Measurements from ENCODE around the gene CENPX.
A peak's percentile ranks its signal among the peaks of the same experiment; 100 is the strongest.

Gene CENPX

GRCh38 chr17:82022310-82022980 lies at the start of gene CENPX:
Gene CENPX, minus strand, starts transcription at chr17:82022878. Its CDS starts 17 bp downstream, at chr17:82022861.
- H3K36me3 ChIP-seq (ENCODE audit: control insufficient read depth, insufficient read depth, low read length) = peaks cover 17% of the 10 kb centered on the region
- H3K4me3 ChIP-seq (ENCODE audit: low read depth, low read length) = peak within 1 kb of the TSS; percentile 87
- H3K9ac ChIP-seq (ENCODE audit: low read depth, low read length) = peak within 1 kb of the TSS; percentile 70
- H3K9me3 ChIP-seq (ENCODE audit: control insufficient read depth, insufficient read depth, low read length) = no peaks in the 10 kb centered on the region
- H3K4me1 ChIP-seq (ENCODE audit: control insufficient read depth, insufficient read depth, low read length) = no peaks in the 10 kb centered on the region
- H3K27me3 ChIP-seq (ENCODE audit: control insufficient read depth, insufficient read depth, low read length) = no peaks in the 10 kb centered on the region

GRCh38 chr17:82070611-82071010 lies 47.9 kb upstream of the CENPX start:
- Histone ChIP-seq H3K4me1 (ENCODE audit: control insufficient read depth, insufficient read depth, low read length) (no peaks in the 10 kb centered on the region), H3K4me3 (ENCODE audit: low read depth, low read length) (no peak overlapping the region), H3K36me3 (ENCODE audit: control insufficient read depth, insufficient read depth, low read length) (no peaks in the 10 kb centered on the region), H3K9ac (ENCODE audit: low read depth, low read length) (no peak overlapping the region), H3K9me3 (ENCODE audit: control insufficient read depth, insufficient read depth, low read length) (no peaks in the 10 kb centered on the region), H3K27me3 (ENCODE audit: control insufficient read depth, insufficient read depth, low read length) (no peaks in the 10 kb centered on the region)

- H3K9me3 ChIP-seq (ENCODE audit: control insufficient read depth, insufficient read depth, low read length) = no peaks in the 10 kb centered on the region
- peak within 1 kb of the TSS; percentile 76 for H3K9ac ChIP-seq (ENCODE audit: low read depth, low read length)
- peaks cover 28% of the 10 kb centered on the region for H3K36me3 ChIP-seq (ENCODE audit: control insufficient read depth, insufficient read depth, low read length)
- peaks cover 2% of the 10 kb centered on the region for H3K4me1 ChIP-seq (ENCODE audit: control insufficient read depth, insufficient read depth, low read length)
- no peaks in the 10 kb centered on the region for H3K27me3 ChIP-seq (ENCODE audit: control insufficient read depth, insufficient read depth, low read length)
- peak within 1 kb of the TSS; percentile 72 for H3K4me3 ChIP-seq (ENCODE audit: low read depth, low read length)
Measured at GRCh38 chr17:82065638-82066303, 43.1 kb upstream of the CENPX start, which contains the start of gene DUS1L. Gene DUS1L, minus strand, starts transcription at chr17:82065804. Its CDS starts 745 bp downstream, at chr17:82065059.

GRCh38 chr17:82065193-82065637 lies 42.5 kb upstream of the CENPX start:
- Histone ChIP-seq H3K4me3 (ENCODE audit: low read depth, low read length) (peak overlapping the region; percentile 72), H3K4me1 (ENCODE audit: control insufficient read depth, insufficient read depth, low read length) (peaks cover 2% of the 10 kb centered on the region), H3K9me3 (ENCODE audit: control insufficient read depth, insufficient read depth, low read length) (no peaks in the 10 kb centered on the region), H3K36me3 (ENCODE audit: control insufficient read depth, insufficient read depth, low read length) (peaks cover 33% of the 10 kb centered on the region), H3K9ac (ENCODE audit: low read depth, low read length) (peak overlapping the region; percentile 76), H3K27me3 (ENCODE audit: control insufficient read depth, insufficient read depth, low read length) (no peaks in the 10 kb centered on the region)

GRCh38 chr17:82064433-82065192 lies 41.9 kb upstream of the CENPX start:
- H3K4me1 ChIP-seq (ENCODE audit: control insufficient read depth, insufficient read depth, low read length) = peaks cover 2% of the 10 kb centered on the region
- peaks cover 39% of the 10 kb centered on the region for H3K36me3 ChIP-seq (ENCODE audit: control insufficient read depth, insufficient read depth, low read length)
- no peaks in the 10 kb centered on the region for H3K9me3 ChIP-seq (ENCODE audit: control insufficient read depth, insufficient read depth, low read length)
- peak overlapping the region; percentile 76 for H3K9ac ChIP-seq (ENCODE audit: low read depth, low read length)
- H3K4me3 ChIP-seq (ENCODE audit: low read depth, low read length) = peak overlapping the region; percentile 72
- no peaks in the 10 kb centered on the region for H3K27me3 ChIP-seq (ENCODE audit: control insufficient read depth, insufficient read depth, low read length)

- Histone ChIP-seq H3K36me3 (ENCODE audit: control insufficient read depth, insufficient read depth, low read length) (peaks cover 47% of the 10 kb centered on the region), H3K9ac (ENCODE audit: low read depth, low read length) (no peak overlapping the region), H3K4me3 (ENCODE audit: low read depth, low read length) (no peak overlapping the region), H3K9me3 (ENCODE audit: control insufficient read depth, insufficient read depth, low read length) (no peaks in the 10 kb centered on the region), H3K27me3 (ENCODE audit: control insufficient read depth, insufficient read depth, low read length) (no peaks in the 10 kb centered on the region), H3K4me1 (ENCODE audit: control insufficient read depth, insufficient read depth, low read length) (peaks cover 2% of the 10 kb centered on the region)
Measured at GRCh38 chr17:82063424-82064415, 41.0 kb upstream of the CENPX start.

GRCh38 chr17:82062984-82063368 lies 40.3 kb upstream of the CENPX start:
- Histone ChIP-seq H3K27me3 (ENCODE audit: control insufficient read depth, insufficient read depth, low read length) (no peaks in the 10 kb centered on the region), H3K36me3 (ENCODE audit: control insufficient read depth, insufficient read depth, low read length) (peaks cover 51% of the 10 kb centered on the region), H3K9ac (ENCODE audit: low read depth, low read length) (no peak overlapping the region)

GRCh38 chr17:82062076-82062983 lies 39.7 kb upstream of the CENPX start:
- Histone ChIP-seq H3K9me3 (ENCODE audit: control insufficient read depth, insufficient read depth, low read length) (no peaks in the 10 kb centered on the region), H3K27me3 (ENCODE audit: control insufficient read depth, insufficient read depth, low read length) (no peaks in the 10 kb centered on the region), H3K4me3 (ENCODE audit: low read depth, low read length) (no peak overlapping the region), H3K9ac (ENCODE audit: low read depth, low read length) (no peak overlapping the region), H3K4me1 (ENCODE audit: control insufficient read depth, insufficient read depth, low read length) (peaks cover 2% of the 10 kb centered on the region), H3K36me3 (ENCODE audit: control insufficient read depth, insufficient read depth, low read length) (peaks cover 57% of the 10 kb centered on the region)

More at GRCh38 chr17:82062984-82063368, 40.3 kb upstream of the CENPX start:
- no peak overlapping the region for H3K4me3 ChIP-seq (ENCODE audit: low read depth, low read length)
- peaks cover 2% of the 10 kb centered on the region for H3K4me1 ChIP-seq (ENCODE audit: control insufficient read depth, insufficient read depth, low read length)
- no peaks in the 10 kb centered on the region for H3K9me3 ChIP-seq (ENCODE audit: control insufficient read depth, insufficient read depth, low read length)

- Histone ChIP-seq H3K36me3 (ENCODE audit: control insufficient read depth, insufficient read depth, low read length) (peaks cover 67% of the 10 kb centered on the region), H3K9me3 (ENCODE audit: control insufficient read depth, insufficient read depth, low read length) (no peaks in the 10 kb centered on the region), H3K27me3 (ENCODE audit: control insufficient read depth, insufficient read depth, low read length) (no peaks in the 10 kb centered on the region), H3K4me1 (ENCODE audit: control insufficient read depth, insufficient read depth, low read length) (peaks cover 2% of the 10 kb centered on the region), H3K4me3 (ENCODE audit: low read depth, low read length) (no peak overlapping the region), H3K9ac (ENCODE audit: low read depth, low read length) (no peak overlapping the region)
Measured at GRCh38 chr17:82061047-82061925, 38.6 kb upstream of the CENPX start.
